Upper lobe of left lung (tissue), 4 donors: ENCODE results near the gene SLC19A1.

ENCODE experiments used
- EP300 ChIP-seq, 4 donors: sonication (generic); formaldehyde crosslinking; IDR thresholded peaks; one replicate each; pipeline ENCODE4 v1.5.1; 2017; ENCODE audit warnings: antibody characterized with exemption in 4 of 4, control low read depth in 2 of 4
- TF ChIP-seq, protein P1 (sequence below), 6 experiments: fragments of 450-650 bp in 4 of 6; fragments of 200-600 bp in 2 of 6; sonication (generic) in 2 of 6; IDR thresholded peaks; one replicate each; pipeline ENCODE4 v1.5.1; 2016 to 2019; ENCODE audit warnings: antibody characterized with exemption in 6 of 6

DNA sequence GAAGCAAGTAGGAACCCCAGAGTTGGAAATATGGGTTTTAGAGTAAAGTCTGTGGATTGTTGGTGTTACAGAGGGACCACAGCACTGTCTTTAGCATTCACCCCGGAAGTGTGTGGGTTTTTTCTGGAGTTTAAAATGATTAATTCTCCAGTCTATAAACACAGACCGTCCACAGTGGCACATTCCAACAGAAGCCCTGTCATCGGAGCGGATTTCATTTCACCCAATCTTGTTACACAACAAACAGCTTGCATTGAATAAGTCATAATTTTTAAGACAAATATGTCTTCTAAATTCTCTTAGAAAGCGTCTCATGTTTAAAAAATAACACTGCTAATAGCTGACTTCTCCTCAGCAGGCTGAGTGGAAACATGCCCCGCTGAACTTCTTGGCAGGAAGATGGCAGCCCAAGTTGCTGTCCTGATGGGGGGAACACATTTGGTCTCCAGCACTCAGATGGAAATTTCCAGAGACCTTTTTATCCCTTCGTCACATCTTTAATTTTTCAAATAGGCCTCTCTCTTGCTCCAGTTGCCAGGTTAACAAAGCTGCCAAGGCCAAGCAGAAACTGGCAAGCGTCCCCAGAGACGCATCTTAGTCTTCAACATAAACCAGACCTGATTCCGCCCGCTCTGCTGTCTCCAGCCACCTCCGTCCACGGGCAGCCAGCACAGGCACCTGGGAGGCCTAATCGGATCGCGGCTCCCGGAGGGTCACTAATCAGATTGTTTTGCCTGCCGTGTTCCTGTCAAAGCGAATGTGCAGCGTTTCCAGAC lies 28.8 kb upstream of the SLC19A1 start:
- TF ChIP-seq, protein P1, sequence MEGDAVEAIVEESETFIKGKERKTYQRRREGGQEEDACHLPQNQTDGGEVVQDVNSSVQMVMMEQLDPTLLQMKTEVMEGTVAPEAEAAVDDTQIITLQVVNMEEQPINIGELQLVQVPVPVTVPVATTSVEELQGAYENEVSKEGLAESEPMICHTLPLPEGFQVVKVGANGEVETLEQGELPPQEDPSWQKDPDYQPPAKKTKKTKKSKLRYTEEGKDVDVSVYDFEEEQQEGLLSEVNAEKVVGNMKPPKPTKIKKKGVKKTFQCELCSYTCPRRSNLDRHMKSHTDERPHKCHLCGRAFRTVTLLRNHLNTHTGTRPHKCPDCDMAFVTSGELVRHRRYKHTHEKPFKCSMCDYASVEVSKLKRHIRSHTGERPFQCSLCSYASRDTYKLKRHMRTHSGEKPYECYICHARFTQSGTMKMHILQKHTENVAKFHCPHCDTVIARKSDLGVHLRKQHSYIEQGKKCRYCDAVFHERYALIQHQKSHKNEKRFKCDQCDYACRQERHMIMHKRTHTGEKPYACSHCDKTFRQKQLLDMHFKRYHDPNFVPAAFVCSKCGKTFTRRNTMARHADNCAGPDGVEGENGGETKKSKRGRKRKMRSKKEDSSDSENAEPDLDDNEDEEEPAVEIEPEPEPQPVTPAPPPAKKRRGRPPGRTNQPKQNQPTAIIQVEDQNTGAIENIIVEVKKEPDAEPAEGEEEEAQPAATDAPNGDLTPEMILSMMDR (IDR thresholded peaks at IDR 0.05): no peak
- TF ChIP-seq EP300 (IDR thresholded peaks at IDR 0.05): no peak
